Neural cell (in vitro differentiated cells): ENCODE results near the gene DNAH17.

Source experiments
- CTCF ChIP-seq: fragments of 450-650 bp; IDR thresholded peaks from 2 replicates; pipeline ENCODE4 v1.5.1; 2014; ENCODE audit warnings: antibody characterized with exemption, mild to moderate bottlenecking, moderate library complexity; ENCODE audit not compliant: poor library complexity, severe bottlenecking
- EP300 ChIP-seq: fragments of 450-650 bp; conservative IDR thresholded peaks from 2 replicates; pipeline ENCODE4 v1.6.1; 2014; ENCODE audit warnings: antibody characterized with exemption, mild to moderate bottlenecking, moderate library complexity; ENCODE audit not compliant: poor library complexity, severe bottlenecking
- EZH2 ChIP-seq: fragments of 200-600, 300-800 bp; shearing (Covaris generic), sonication (generic); IDR thresholded peaks from 2 replicates; pipeline ENCODE4 v1.6.1; 2014; ENCODE audit warnings: antibody characterized with exemption, low read length, borderline replicate concordance, mild to moderate bottlenecking; ENCODE audit not compliant: insufficient read depth, poor library complexity, severe bottlenecking
- MXI1 ChIP-seq: fragments of 450-650 bp; conservative IDR thresholded peaks from 2 replicates; pipeline ENCODE4 v1.6.1; 2014; ENCODE audit warnings: antibody characterized with exemption, mild to moderate bottlenecking; ENCODE audit not compliant: poor library complexity, severe bottlenecking
- POLR2AphosphoS5 ChIP-seq: IDR thresholded peaks from 2 replicates; pipeline ENCODE4 v1.6.1; 2012
- RAD21 ChIP-seq: fragments of 450-650 bp; conservative IDR thresholded peaks from 2 replicates; pipeline ENCODE4 v1.6.1; 2014; ENCODE audit warnings: antibody characterized with exemption, mild to moderate bottlenecking, moderate library complexity
- TAF1 ChIP-seq: IDR thresholded peaks from 2 replicates; pipeline ENCODE4 v1.6.1; 2012; ENCODE audit warnings: low read depth
- TF ChIP-seq, protein P1 (sequence below): IDR thresholded peaks from 2 replicates; pipeline ENCODE4 v1.6.1; 2012; ENCODE audit warnings: borderline replicate concordance

DNA sequence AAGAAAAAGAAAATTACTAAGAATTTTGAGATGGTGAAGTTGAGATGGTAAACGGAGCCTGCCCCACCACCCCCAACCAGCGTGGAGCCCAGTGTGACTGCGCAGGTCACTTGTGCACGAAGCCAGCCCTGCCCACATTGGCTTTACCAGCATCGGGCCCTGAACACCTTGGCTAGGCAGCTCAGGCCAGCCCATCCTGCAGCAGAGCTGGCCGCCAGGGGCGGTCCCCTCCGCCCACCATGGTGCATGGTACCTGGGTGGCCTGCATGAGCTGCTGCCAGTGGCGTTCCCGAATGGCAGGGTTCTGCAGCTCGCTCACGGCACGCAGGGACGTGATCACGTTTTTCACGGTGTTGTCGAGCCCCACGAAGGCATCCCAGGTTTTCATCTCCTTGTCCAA, 62.7 kb downstream of the DNAH17 start:
- TF ChIP-seq, protein P1, sequence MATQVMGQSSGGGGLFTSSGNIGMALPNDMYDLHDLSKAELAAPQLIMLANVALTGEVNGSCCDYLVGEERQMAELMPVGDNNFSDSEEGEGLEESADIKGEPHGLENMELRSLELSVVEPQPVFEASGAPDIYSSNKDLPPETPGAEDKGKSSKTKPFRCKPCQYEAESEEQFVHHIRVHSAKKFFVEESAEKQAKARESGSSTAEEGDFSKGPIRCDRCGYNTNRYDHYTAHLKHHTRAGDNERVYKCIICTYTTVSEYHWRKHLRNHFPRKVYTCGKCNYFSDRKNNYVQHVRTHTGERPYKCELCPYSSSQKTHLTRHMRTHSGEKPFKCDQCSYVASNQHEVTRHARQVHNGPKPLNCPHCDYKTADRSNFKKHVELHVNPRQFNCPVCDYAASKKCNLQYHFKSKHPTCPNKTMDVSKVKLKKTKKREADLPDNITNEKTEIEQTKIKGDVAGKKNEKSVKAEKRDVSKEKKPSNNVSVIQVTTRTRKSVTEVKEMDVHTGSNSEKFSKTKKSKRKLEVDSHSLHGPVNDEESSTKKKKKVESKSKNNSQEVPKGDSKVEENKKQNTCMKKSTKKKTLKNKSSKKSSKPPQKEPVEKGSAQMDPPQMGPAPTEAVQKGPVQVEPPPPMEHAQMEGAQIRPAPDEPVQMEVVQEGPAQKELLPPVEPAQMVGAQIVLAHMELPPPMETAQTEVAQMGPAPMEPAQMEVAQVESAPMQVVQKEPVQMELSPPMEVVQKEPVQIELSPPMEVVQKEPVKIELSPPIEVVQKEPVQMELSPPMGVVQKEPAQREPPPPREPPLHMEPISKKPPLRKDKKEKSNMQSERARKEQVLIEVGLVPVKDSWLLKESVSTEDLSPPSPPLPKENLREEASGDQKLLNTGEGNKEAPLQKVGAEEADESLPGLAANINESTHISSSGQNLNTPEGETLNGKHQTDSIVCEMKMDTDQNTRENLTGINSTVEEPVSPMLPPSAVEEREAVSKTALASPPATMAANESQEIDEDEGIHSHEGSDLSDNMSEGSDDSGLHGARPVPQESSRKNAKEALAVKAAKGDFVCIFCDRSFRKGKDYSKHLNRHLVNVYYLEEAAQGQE: no peak
- TF ChIP-seq CTCF: no peak
- TF ChIP-seq EZH2: no peak
- TF ChIP-seq POLR2AphosphoS5: no peak
- no peak for TF ChIP-seq TAF1
- TF ChIP-seq EP300: no peak
- TF ChIP-seq MXI1: no peak
- TF ChIP-seq RAD21: no peak
